Mammary epithelial cell (primary cell): ENCODE results near the gene RBM33.

Experiments
- CTCF ChIP-seq, 2 donors: IDR thresholded peaks in 1 of 2; conservative IDR thresholded peaks in 1 of 2; 2 replicates each; pipeline ENCODE4 v1.5.1; 2011 to 2012; ENCODE audit warnings: inconsistent platforms in 2 of 2, low read length in 2 of 2, mild to moderate bottlenecking in 2 of 2, control low read depth in 1 of 2, low read depth in 1 of 2; ENCODE audit not compliant: insufficient read depth in 1 of 2; ENCODE audit errors: extremely low read depth in 1 of 2
- EZH2 ChIP-seq: IDR thresholded peaks from 2 replicates; pipeline ENCODE4 v1.6.1; 2012; ENCODE audit warnings: low read length, inconsistent platforms, borderline replicate concordance

- no peak for TF ChIP-seq CTCF (conservative IDR thresholded peaks at IDR 0.05 in 1 of 2, IDR thresholded peaks at IDR 0.05 in 1 of 2; ENCODE audit: extremely low read depth in 1 of 2, insufficient read depth in 1 of 2, low read depth in 1 of 2, low read length in 2 of 2)
- TF ChIP-seq EZH2: no peak
Observed at GRCh38 chr7:155676052-155676451, 31.6 kb downstream of the RBM33 start.
